HPDE6-E6E7 (cell line): ENCODE data around the gene DOK6.

Experiments used
- DNase-seq: peaks from one replicate; pipeline ENCODE4 v3.0.0; 2011; ENCODE audit warnings: missing footprints; ENCODE audit errors: extremely low spot score

Gene DOK6

GRCh38 chr18:69435000-69435399 is 34.3 kb downstream of the DOK6 start:
- DNase-seq: no peak

- no peak for DNase-seq
These were observed 43.5 kb downstream of the DOK6 start for GRCh38 chr18:69444221-69444620.

- no peak for DNase-seq
These were observed 47.2 kb downstream of the DOK6 start for GRCh38 chr18:69447886-69448285.

- DNase-seq: no peak
These were observed 54.4 kb downstream of the DOK6 start for GRCh38 chr18:69455125-69455524.

- DNase-seq: no peak
These were observed 68.8 kb downstream of the DOK6 start for GRCh38 chr18:69469444-69469919.

- no peak for DNase-seq
These were observed 79.8 kb downstream of the DOK6 start for GRCh38 chr18:69480460-69480859.

- no peak for DNase-seq
These were observed 82.9 kb downstream of the DOK6 start for GRCh38 chr18:69483574-69483973.

GRCh38 chr18:69484699-69485396 is 84.2 kb downstream of the DOK6 start:
- no peak for DNase-seq

- DNase-seq: no peak
These were observed 87.1 kb downstream of the DOK6 start for GRCh38 chr18:69487488-69488394.

- DNase-seq: no peak
These were observed 89.4 kb downstream of the DOK6 start for GRCh38 chr18:69490072-69490471.

GRCh38 chr18:69490813-69491212 is 90.1 kb downstream of the DOK6 start:
- no peak for DNase-seq

- DNase-seq: no peak
These were observed 90.9 kb downstream of the DOK6 start for GRCh38 chr18:69491576-69491975.

- DNase-seq: no peak
These were observed 92.2 kb downstream of the DOK6 start for GRCh38 chr18:69492861-69493260.

GRCh38 chr18:69494841-69495240 is 94.2 kb downstream of the DOK6 start:
- no peak for DNase-seq

GRCh38 chr18:69495338-69495737 is 94.7 kb downstream of the DOK6 start:
- no peak for DNase-seq

GRCh38 chr18:69495841-69496533 is 95.3 kb downstream of the DOK6 start:
- DNase-seq: no peak

GRCh38 chr18:69518989-69519388 is 118.3 kb downstream of the DOK6 start:
- no peak for DNase-seq

GRCh38 chr18:69523582-69523981 is 122.9 kb downstream of the DOK6 start:
- DNase-seq: no peak

GRCh38 chr18:69528435-69528834 is 127.7 kb downstream of the DOK6 start:
- DNase-seq: no peak

GRCh38 chr18:69529151-69529550 is 128.5 kb downstream of the DOK6 start:
- no peak for DNase-seq

GRCh38 chr18:69531973-69532372 is 131.3 kb downstream of the DOK6 start:
- DNase-seq: no peak

GRCh38 chr18:69537183-69537582 is 136.5 kb downstream of the DOK6 start:
- DNase-seq: no peak
